Measurements from ENCODE around the gene PPP1R12B.

- TF ChIP-seq CTCF (IDR thresholded peaks at IDR 0.05), result no peak
- TF ChIP-seq POLR2A (IDR thresholded peaks at IDR 0.05), result no peak
Measured at GRCh38 chr1:202575918-202576653, 227.6 kb downstream of the PPP1R12B start.
